CD4-positive, alpha-beta T cell treated with Interferon gamma for 1 hour (primary cell): ENCODE data around the gene SLC5A2.
"Not testable (repeated sequence)": the region's sequence is repeated elsewhere in the genome, so short reads cannot be mapped to it uniquely, and the experiment has no call there.

ENCODE experiments used
- DNase-seq: peaks from one replicate; pipeline ENCODE4 v3.0.0-alpha.2; 2020

The SLC5A2 gene

GRCh38 chr16:31483081-31483480, at the start of gene SLC5A2:
Gene SLC5A2 (plus strand): TSS chr16:31483123. CDS start chr16:31483137, 14 bp downstream.
- DNase-seq, result no peak

- DNase-seq, result no peak
Observed at GRCh38 chr16:31435341-31436220, 47.3 kb upstream of the SLC5A2 start.

DNA sequence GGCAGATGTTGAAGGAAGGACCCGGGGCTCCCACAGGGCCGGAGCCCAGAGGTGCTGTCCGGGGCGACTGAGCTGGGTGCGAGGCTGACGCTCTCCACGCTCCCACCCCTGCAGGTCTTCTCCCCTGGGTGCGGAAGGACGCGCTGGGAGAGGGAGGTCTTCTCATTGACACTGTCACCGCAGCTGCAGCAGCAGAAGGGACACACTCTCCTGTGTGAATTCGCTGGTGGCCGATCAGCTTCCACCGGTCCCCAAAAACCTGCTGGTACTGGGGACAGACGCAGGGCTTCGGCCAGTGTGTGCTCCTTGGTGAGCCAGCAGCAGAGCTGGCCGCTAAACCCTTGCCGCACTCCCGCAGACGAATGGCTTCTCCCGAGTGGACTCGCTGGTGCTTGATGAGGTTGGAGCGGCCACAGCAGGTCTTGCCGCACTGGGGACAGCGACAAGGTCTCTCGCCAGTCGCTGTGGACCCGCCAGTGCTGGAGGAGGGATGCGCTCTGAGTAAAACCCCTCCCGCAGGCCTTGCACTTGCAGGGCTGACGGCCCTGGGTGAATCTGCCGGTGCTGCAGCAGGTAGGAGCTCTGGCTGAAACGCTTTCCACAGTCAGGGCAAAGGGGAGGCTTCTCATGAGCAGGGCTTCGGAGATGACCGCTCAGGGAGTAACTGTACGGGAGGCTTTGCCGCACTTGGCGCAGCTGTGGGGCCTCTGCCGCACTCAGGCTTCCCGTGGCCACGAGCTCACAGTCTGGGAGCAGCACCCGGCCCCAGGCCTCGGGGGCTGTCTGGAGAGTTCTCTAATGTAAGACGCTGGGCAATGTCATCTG, 46.5 kb upstream of the SLC5A2 start:
- no peak for DNase-seq

DNA sequence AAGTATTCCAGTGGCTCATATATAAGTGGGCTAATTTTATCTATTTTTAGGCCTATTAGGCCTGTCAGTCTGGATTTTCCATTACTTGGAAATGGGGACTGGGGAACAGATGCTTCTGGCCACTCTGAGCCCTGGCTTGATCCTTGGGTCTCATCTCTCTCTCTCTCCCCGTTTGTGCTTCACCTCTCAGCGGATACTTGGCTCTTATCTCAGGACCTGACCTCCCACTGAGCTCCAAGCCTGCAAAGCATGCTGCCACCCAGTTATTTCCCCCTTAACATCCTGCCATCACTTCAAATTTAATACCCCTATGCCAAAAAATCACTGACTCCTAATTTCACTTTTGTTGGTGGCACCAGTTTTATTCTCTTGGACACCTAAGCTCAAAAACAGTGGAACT, 44.5 kb upstream of the SLC5A2 start:
- DNase-seq, result no peak

GRCh38 chr16:31439023-31439422, 43.9 kb upstream of the SLC5A2 start:
- not testable (repeated sequence) for DNase-seq

DNA sequence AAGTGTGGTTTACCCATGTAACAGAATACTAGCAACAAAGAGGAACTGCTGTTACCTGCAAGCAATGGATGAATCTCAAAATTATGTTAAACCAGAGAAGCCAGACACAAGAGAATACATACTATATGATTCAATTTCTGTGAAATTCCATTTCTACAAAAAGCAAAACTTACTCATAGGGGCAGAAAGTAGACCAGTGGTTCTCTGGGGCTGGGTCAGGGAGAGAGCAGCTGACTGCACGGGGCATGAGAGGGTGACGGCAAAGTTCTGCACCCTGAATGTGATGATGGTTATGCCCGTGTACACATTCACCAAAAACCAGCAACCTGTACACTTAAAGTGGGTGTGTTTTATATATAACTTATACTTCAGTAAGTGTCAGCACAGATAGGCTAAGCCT, 43.4 kb upstream of the SLC5A2 start:
- no peak for DNase-seq

DNA sequence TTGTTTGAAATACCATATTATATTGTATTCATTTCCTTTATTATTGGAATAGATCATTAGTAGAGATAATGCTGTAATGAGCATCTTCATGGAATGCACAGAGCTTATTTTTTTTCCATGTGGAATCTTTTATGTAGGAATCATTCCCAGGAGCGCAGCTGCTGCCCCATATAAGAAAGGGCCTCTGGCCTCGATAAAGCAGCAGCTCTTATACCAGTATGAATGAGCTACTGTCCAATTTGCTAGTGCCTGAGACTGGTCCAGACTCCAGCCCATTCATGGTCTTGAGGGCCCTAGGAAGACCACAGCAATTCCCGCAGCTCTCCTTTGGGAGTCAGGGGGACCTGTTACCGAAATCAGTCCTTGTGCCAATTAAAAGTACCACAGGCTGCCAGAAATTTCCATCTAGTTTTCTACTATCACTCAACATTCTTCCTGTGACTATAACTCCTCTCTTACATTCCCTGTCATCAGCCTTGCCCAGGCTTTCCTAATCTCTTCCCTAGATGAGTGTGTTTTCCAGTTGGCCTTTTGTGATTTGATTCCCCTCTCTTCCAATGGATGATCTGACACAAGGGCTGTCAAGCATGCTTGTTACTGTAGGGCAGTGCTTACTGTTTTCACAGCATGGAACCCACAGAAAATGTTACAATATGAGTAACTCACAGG, 42.3 kb upstream of the SLC5A2 start:
- DNase-seq, result no peak

DNA sequence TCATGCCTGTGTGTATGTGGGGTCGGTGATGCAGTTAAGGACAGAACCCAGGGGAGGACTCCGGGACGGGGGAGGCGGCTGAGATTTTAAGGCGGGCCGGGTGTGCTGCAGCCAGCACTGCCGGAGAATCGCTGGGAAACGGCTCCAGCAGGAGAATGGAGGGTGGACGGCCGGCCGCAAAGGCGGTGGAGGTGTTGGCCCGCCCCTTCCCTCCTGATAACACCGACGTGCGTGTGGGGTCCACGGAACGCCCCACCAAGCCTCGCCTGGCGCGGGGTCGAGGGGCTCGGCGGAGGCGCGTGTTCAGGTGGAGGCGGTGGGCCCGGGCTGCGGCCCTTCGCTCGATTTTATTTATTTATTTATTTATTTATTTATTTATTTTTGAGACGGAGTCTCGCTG, 41.0 kb upstream of the SLC5A2 start:
- DNase-seq, result no peak

GRCh38 chr16:31445931-31446330, 37.0 kb upstream of the SLC5A2 start:
- not testable (repeated sequence) for DNase-seq

GRCh38 chr16:31451201-31451600, 31.7 kb upstream of the SLC5A2 start:
- DNase-seq, result no peak

DNA sequence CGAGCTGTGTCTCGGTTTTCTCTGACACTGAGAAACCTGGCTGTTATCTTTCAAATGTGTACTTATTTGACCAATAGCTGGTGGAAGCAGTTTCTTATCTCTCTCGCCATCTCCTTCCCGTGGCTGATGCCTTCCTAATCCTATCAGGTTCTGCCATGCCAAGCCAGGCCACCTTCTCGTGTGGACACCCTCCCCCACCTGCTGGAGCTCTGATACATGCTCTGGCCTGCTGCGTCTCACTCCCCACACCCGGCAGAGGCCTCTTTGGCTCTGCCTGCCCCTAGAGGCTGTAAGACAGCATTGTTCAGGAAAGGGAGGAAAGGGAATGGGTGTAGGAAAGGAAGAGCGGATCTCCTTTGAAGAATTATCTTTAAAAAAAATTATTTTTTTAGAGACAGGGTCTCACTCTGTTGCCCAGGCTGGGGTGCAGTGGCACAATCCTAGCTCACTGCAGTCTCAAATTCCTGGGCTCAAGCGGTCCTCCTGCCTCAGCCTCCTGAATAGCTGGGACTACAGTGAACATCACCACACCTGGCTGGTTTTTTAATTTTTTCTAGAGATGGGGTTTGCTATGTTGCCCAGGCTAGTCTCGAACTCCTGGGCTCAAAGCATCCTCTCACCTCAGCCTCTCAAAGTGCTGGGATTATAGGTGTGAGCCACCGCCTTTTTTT, 31.1 kb upstream of the SLC5A2 start:
- no peak for DNase-seq

GRCh38 chr16:31452631-31453106, 30.3 kb upstream of the SLC5A2 start:
- DNase-seq, result no peak

DNA sequence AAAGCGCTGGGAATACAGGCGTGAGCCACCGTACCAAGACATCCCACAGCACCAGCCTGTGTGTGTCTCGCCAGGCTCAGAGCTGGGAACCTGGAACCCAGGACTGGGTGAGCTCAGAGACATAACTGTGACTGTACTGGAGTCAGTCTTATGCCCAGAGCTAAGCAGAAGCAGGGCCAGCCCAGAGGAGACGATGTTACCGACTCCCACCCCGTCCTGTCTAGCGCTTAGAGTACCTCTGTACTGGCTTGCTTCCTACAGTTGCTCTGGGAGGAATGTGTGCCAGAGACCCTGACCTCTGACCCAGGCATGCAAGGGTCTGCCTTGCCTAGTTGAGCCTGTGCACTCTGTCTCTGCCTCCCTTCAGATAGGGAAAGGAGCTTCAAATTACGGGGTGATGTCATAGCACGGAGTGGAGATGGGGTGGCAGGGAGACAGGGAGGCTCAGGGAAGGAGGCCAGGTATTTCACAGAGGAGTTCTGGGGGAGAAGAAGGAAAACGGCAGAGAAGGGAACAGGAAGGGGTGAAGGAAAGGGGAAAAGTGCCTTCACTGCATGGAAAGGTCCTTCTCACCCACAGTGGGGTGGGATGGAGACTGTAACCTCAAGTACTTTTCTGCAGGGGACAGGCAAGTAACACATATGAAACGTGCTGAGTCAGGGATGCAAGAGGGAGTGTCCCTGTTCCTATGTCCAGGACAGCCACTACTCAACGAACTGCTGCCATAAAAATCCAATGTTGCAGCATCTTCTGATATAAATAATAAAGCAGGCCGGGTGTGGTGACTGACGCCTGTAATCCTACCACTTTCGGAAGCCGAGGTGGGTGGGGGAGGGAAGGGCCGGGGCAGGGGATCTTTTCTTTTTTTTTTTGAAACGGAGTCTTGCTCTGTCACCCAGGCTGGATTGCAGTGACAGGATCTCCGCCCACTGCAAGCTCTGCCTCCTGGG, 29.4 kb upstream of the SLC5A2 start:
- peak; percentile 57 for DNase-seq

DNA sequence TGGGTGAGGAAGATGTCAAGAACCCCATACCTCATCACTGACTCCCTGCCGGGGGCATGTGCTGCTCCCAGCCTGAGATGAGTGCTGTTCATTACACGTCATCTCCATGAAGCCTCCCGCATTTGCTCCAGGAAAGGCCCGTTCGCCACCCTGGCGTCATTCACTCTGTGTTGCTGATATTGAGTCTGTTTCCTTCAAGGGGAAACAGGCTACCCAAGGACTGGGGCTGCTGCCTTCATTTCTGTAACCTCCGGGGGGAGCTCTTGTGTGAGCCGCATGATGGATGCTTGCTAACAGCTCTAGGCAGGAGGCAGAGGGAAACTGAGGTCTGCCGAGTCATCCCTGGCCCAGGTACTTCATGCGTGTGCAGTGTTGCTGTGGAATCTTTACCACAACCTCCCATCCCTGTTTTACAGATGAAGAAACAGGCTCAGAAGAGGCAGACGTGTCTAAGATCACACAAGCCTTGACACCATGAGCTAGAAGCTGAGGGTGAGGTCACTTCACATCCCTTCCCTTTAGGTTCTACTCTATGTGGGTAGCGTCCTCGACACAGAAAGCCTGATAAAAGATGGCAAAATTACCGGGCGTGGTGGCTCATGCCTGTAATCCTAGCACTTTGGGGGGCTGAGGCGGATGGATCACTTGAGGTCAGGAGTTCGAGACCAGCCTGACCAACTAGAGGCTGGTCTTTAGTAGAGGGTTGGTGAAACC, 27.2 kb upstream of the SLC5A2 start:
- no peak for DNase-seq

DNA sequence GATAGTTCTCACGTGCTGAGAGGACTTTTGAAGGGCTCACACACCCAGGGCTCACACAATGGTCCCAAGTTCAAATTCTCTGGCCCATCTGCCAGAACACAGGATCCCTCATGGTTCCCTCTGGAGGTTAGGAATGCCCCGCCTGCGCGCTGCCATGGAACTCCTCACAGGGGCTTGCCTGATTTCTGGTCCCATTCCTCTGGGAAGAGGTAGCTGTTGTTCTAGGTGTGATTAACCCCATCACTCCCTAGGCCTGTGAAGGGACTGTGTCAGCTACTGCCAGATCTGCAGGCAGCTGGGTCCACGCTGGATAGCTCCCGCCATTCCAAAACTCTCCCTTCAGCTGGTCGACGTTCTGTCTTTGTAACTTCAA, 25.9 kb upstream of the SLC5A2 start:
- DNase-seq, result no peak

- peak; percentile 53 for DNase-seq
Observed at GRCh38 chr16:31458073-31458843, 24.7 kb upstream of the SLC5A2 start.

- peak; percentile 97 for DNase-seq
Observed at GRCh38 chr16:31458844-31459686, 23.9 kb upstream of the SLC5A2 start, which contains the start of gene ARMC5. Gene ARMC5 (plus strand): TSS chr16:31459501. CDS start chr16:31459525, 24 bp downstream.

DNA sequence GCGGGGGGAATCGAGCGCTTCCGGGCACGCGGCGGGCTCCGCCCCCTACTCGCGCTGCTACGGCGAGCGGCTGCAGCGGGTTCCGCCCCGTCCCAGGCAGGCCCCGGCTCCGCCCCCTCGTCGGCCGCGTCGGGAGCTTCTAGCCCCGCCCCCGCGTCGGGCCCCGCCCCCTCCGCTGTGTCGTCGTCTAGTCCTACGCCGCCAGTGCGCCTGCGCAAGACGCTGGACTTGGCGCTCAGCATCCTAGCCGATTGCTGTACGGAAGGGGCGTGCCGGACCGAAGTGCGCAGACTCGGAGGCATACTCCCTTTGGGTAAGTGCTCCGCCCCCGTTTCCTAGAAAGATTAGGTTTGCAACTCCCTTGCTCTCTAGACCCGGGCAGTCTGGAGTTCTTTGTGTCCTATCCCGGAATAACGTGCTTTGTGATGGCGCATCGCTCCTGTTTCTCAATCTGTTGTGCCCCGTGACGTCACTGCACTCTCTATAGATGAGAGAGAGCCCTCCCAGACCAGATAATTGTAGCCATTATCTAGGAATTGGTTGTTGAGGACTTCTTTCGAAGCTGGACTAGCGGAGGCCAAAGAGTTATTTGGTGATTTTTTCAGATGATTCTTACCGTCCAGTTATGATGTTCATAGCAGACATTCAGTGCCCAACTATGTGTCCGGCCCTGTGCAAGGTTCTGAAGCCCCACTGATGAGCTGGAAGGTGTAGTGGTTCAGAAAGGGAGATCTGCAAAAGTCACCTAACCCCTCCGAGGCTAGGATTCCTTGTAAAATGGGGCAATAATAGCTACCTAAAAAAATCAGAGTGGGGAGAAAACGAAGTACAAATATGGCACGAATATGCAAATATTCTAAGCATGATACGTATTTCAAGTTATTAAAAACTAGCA, 23.0 kb upstream of the SLC5A2 start:
- peak; percentile 100 for DNase-seq
